H9 (cell line): ENCODE data around the gene RAC2. TPM values are rescaled to one million over a fixed set of nuclear protein-coding genes. Genes with fewer than 3 reads are reported as not detected.

Experiments used
- DNase-seq: peaks from one replicate; pipeline ENCODE4 v3.0.0-alpha.2; 2017
- H2AFZ ChIP-seq: one replicate; pipeline ENCODE4 v1.6.1; 2013; ENCODE audit warnings: mild to moderate bottlenecking, low read length, control low read depth, moderate library complexity
- H2AK5ac ChIP-seq: 2 replicates; pipeline ENCODE4 v1.6.1; 2013; ENCODE audit warnings: low read length, control low read depth, mixed read lengths; ENCODE audit not compliant: insufficient read length
- H2BK120ac ChIP-seq: one replicate; pipeline ENCODE4 v1.6.1; 2013; ENCODE audit warnings: low read depth, mild to moderate bottlenecking, low read length, control low read depth, inconsistent platforms; ENCODE audit not compliant: poor library complexity, severe bottlenecking
- H2BK12ac ChIP-seq: 2 replicates; pipeline ENCODE4 v1.6.1; 2013; ENCODE audit warnings: low read length, control low read depth, mixed read lengths, low read depth; ENCODE audit not compliant: insufficient read length
- H2BK15ac ChIP-seq: 2 replicates; pipeline ENCODE4 v1.6.1; 2013; ENCODE audit warnings: low read depth, low read length, control low read depth
- H2BK20ac ChIP-seq: one replicate; pipeline ENCODE4 v1.6.1; 2013; ENCODE audit warnings: low read depth, mild to moderate bottlenecking, low read length, control low read depth, inconsistent platforms; ENCODE audit not compliant: poor library complexity, severe bottlenecking
- H2BK5ac ChIP-seq: 2 replicates; pipeline ENCODE4 v1.6.1; 2013; ENCODE audit warnings: low read length, control low read depth, mixed read lengths; ENCODE audit not compliant: insufficient read length
- H3K14ac ChIP-seq: 2 replicates; pipeline ENCODE4 v1.6.1; 2013; ENCODE audit warnings: low read length, control low read depth; ENCODE audit not compliant: insufficient read depth
- H3K18ac ChIP-seq: 2 replicates; pipeline ENCODE4 v1.6.1; 2013; ENCODE audit warnings: low read depth, mild to moderate bottlenecking, mixed read lengths, low read length, control low read depth; ENCODE audit not compliant: insufficient read length
- H3K23ac ChIP-seq: 2 replicates; pipeline ENCODE4 v1.6.1; 2013; ENCODE audit warnings: low read length, control low read depth, mixed read lengths, low read depth; ENCODE audit not compliant: insufficient read length
- H3K23me2 ChIP-seq: 2 replicates; pipeline ENCODE4 v1.6.1; 2013; ENCODE audit warnings: low read depth, mild to moderate bottlenecking, mixed read lengths, low read length, control low read depth; ENCODE audit not compliant: insufficient read length, poor library complexity, severe bottlenecking
- H3K27ac ChIP-seq: 2 replicates; pipeline ENCODE4 v1.5.1; 2013; ENCODE audit warnings: low read length, control low read depth, mixed read lengths, low read depth; ENCODE audit not compliant: insufficient read length
- H3K27me3 ChIP-seq: 2 replicates; pipeline ENCODE4 v1.6.1; 2013; ENCODE audit warnings: low read length, control low read depth, inconsistent platforms; ENCODE audit not compliant: insufficient read depth
- H3K4ac ChIP-seq: 2 replicates; pipeline ENCODE4 v1.6.1; 2013; ENCODE audit warnings: low read depth, mild to moderate bottlenecking, control low read depth, inconsistent platforms, low read length, moderate library complexity
- H3K4me1 ChIP-seq: 2 replicates; pipeline ENCODE4 v1.6.1; 2013; ENCODE audit warnings: low read length, control low read depth, inconsistent platforms; ENCODE audit not compliant: insufficient read depth
- H3K4me2 ChIP-seq: 2 replicates; pipeline ENCODE4 v1.6.1; 2013; ENCODE audit warnings: low read length, control low read depth, mixed read lengths; ENCODE audit not compliant: insufficient read length, insufficient read depth
- H3K56ac ChIP-seq: 2 replicates; pipeline ENCODE4 v1.6.1; 2013; ENCODE audit warnings: low read depth, mild to moderate bottlenecking, mixed read lengths, low read length, control low read depth; ENCODE audit not compliant: insufficient read length
- H3K79me1 ChIP-seq: 2 replicates; pipeline ENCODE4 v1.6.1; 2013; ENCODE audit warnings: low read depth, mild to moderate bottlenecking, moderate library complexity, low read length, control low read depth, inconsistent platforms; ENCODE audit not compliant: insufficient read depth, poor library complexity, severe bottlenecking
- H3K79me2 ChIP-seq: 2 replicates; pipeline ENCODE4 v1.6.1; 2013; ENCODE audit warnings: low read length, control low read depth, inconsistent platforms; ENCODE audit not compliant: insufficient read depth
- H3K9ac ChIP-seq: 2 replicates; pipeline ENCODE4 v1.6.1; 2013; ENCODE audit warnings: low read length, control low read depth, mixed read lengths; ENCODE audit not compliant: insufficient read length; ENCODE audit errors: extremely low read depth
- H3K9me3 ChIP-seq: one replicate; pipeline ENCODE4 v1.6.1; 2013; ENCODE audit warnings: low read depth, low read length, inconsistent platforms; ENCODE audit not compliant: control insufficient read depth
- H3T11ph ChIP-seq: one replicate; pipeline ENCODE4 v1.6.1; 2013; ENCODE audit warnings: mild to moderate bottlenecking, low read length, control low read depth, inconsistent platforms
- H4K20me1 ChIP-seq: one replicate; pipeline ENCODE4 v1.6.1; 2013; ENCODE audit not compliant: control insufficient read depth, insufficient read length, insufficient read depth
- H4K5ac ChIP-seq: 2 replicates; pipeline ENCODE4 v1.6.1; 2013; ENCODE audit warnings: low read depth, mild to moderate bottlenecking, mixed read lengths, low read length, control low read depth; ENCODE audit not compliant: insufficient read length
- H4K8ac ChIP-seq: replicated peaks from 2 replicates; pipeline ENCODE4 v1.6.1; 2013; ENCODE audit warnings: low read length, control low read depth, mixed read lengths, low read depth; ENCODE audit not compliant: insufficient read length
- H4K91ac ChIP-seq: 2 replicates; pipeline ENCODE4 v1.6.1; 2013; ENCODE audit warnings: low read depth, mild to moderate bottlenecking, moderate library complexity, mixed read lengths, low read length, control low read depth; ENCODE audit not compliant: insufficient read length
- H3K27ac Mint-ChIP-seq, 3 experiments: 2 replicates in 2 of 3; 3 replicates in 1 of 3; pipeline ENCODE4 v1.8.0; 2020 to 2021; ENCODE audit warnings: mixed read lengths in 3 of 3, mild to moderate bottlenecking in 1 of 3, moderate library complexity in 1 of 3
- H3K27me3 Mint-ChIP-seq: 2 replicates; pipeline ENCODE4 v1.8.0; 2021; ENCODE audit warnings: low read depth, mild to moderate bottlenecking, moderate library complexity, mixed read lengths
- H3K36me3 Mint-ChIP-seq, 3 experiments: 2 replicates in 2 of 3; 3 replicates in 1 of 3; pipeline ENCODE4 v1.8.0; 2020 to 2021; ENCODE audit warnings: low read depth in 3 of 3, mixed read lengths in 3 of 3; ENCODE audit not compliant: insufficient read depth in 1 of 3
- H3K4me1 Mint-ChIP-seq, 2 experiments: 2 replicates each; pipeline ENCODE4 v1.8.0; 2020; ENCODE audit warnings: mixed read lengths in 2 of 2
- H3K4me3 Mint-ChIP-seq, 2 experiments: 2 replicates in 1 of 2; 3 replicates in 1 of 2; pipeline ENCODE4 v1.8.0; 2020 to 2021; ENCODE audit warnings: mild to moderate bottlenecking in 2 of 2, mixed read lengths in 2 of 2, moderate library complexity in 1 of 2
- H3K9me3 Mint-ChIP-seq, 2 experiments: 2 replicates in 1 of 2; 3 replicates in 1 of 2; pipeline ENCODE4 v1.8.0; 2020; ENCODE audit warnings: mild to moderate bottlenecking in 2 of 2, mixed read lengths in 2 of 2, moderate library complexity in 1 of 2
- CTCF ChIP-seq: fragments of 200-600 bp; sonication (generic); conservative IDR thresholded peaks from 3 replicates; pipeline ENCODE4 v1.8.0; 2021; ENCODE audit warnings: antibody characterized with exemption, mild to moderate bottlenecking
- WGBS: extraction: QIAGEN DNeasy Blood & Tissue Kit; methylation state at CpG from one replicate; pipeline ENCODE4 v1.1.7; 2013; ENCODE audit warnings: missing lambda C conversion rate, low lambda C conversion rate, mixed read lengths; ENCODE audit not compliant: insufficient read length; ENCODE audit errors: extremely low coverage; 5-methylcytosine and 5-hydroxymethylcytosine counted together
- total RNA-seq: library from RNA; stranded (reverse); gene quantifications from 2 replicates; pipeline ENCODE4 v1.2.1, GENCODE V29; 2021

Gene RAC2
- total RNA-seq, 1 experiment from 2014 or later = 2.8 TPM

GRCh38 chr22:37223965-37224551, 20.0 kb downstream of the RAC2 start:
- Histone ChIP-seq H3K79me1 (no peaks in the 10 kb centered on the region), H3K9me3 (no peaks in the 10 kb centered on the region), H4K8ac (no peak overlapping the region), H3K23me2 (no peaks in the 10 kb centered on the region), H3K18ac (no peak overlapping the region), H3K27ac (no peak overlapping the region), H3K4me1 (no peaks in the 10 kb centered on the region), H2AFZ (no peak overlapping the region), H3K9ac (no peak overlapping the region), H4K5ac (no peak overlapping the region), H2BK12ac (no peak overlapping the region), H3K27me3 (no peaks in the 10 kb centered on the region), H2BK15ac (no peak overlapping the region), H3T11ph (no peak overlapping the region), H3K23ac (no peak overlapping the region), H2BK120ac (no peak overlapping the region), H3K56ac (no peak overlapping the region), H2AK5ac (no peak overlapping the region), H2BK20ac (no peak overlapping the region), H3K79me2 (no peaks in the 10 kb centered on the region), H2BK5ac (no peak overlapping the region), H4K20me1 (no peaks in the 10 kb centered on the region), H3K4ac (no peak overlapping the region), H3K4me2 (no peak overlapping the region), H3K14ac (no peak overlapping the region), H4K91ac (no peak overlapping the region)
- no peak overlapping the region for H3K27ac Mint-ChIP-seq
- no peak for DNase-seq
- whole genome bisulfite sequencing = no CpG with 5 or more reads among the region's 3 CpGs
- H3K4me1 Mint-ChIP-seq = peaks cover 11 to 19% of the 10 kb centered on the region in 2 experiments
- no peak overlapping the region for H3K4me3 Mint-ChIP-seq
- no peaks in the 10 kb centered on the region; a peak in 1 of 7 replicates for H3K36me3 Mint-ChIP-seq
- peaks cover 35% of the 10 kb centered on the region for H3K27me3 Mint-ChIP-seq
- TF ChIP-seq CTCF = no peak
- H3K9me3 Mint-ChIP-seq = no peaks in the 10 kb centered on the region
